Measurements from ENCODE around the gene APOC3. TPM values are rescaled to one million over a fixed set of nuclear protein-coding genes. Genes with fewer than 3 reads are reported as not detected.

The APOC3 gene
- total RNA-seq, 1 experiment from 2014 or later = not detected

DNA sequence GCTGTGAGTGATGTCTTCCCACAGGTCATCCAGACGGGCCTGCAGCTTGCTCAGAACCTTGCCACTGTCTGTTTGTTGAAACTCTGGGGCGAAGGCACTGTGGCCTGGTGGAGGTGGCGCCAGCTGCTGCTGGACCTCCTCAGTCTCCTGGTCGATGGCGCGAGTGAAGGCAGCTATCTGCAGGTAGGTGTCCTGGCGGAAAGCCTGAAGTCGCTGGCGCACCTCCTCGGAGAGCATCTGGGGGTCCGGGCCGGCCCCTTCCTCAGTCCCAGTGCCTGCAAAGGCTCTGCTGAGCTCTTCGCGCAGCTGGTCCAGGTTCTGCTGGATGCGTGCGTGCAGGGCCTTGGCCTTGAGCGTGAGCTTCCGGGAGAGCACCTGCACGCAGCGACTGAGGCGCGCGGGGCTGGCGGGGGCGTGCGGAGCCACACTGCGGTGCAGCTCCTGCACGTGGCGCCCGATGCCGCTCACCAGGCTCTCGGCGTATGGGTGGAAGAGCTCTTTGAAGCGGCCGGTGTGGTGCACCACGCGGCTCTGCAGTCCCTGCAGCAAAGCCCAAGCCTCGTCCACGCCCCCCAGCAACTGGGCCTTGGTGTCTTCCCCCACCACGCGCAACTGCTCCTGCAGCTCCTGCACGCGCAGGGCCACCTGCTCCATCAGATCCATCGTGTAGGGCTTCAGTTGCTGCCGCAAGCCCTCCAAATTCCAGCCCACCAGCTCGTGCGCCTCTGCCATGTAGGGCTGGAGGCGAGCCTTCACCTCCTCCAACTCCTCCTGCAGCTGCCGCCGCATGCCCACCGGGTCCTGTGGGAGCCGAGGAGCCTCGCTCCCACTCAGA lies 39.3 kb upstream of the APOC3 start:
- no peaks in the 10 kb centered on the region for H3K9me3 Mint-ChIP-seq
- H3K4ac ChIP-seq (ENCODE audit: low read depth, low read length) = no peak overlapping the region
- no peak overlapping the region for H2BK20ac ChIP-seq (ENCODE audit: low read depth, low read length, poor library complexity, severe bottlenecking)
- peaks cover 21 to 32% of the 10 kb centered on the region in 2 experiments for H3K4me1 Mint-ChIP-seq
- no peak overlapping the region; a peak in 1 of 5 replicates for H3K4me3 Mint-ChIP-seq
- no peak overlapping the region for H3T11ph ChIP-seq (ENCODE audit: low read length)
- no peak overlapping the region for H3K4me2 ChIP-seq (ENCODE audit: insufficient read depth, insufficient read length, low read length)
- H4K91ac ChIP-seq (ENCODE audit: insufficient read length, low read depth, low read length) = no peak overlapping the region
- no peak overlapping the region for H4K8ac ChIP-seq (replicated peaks; ENCODE audit: insufficient read length, low read depth, low read length)
- peaks cover 13% of the 10 kb centered on the region for H3K23me2 ChIP-seq (ENCODE audit: insufficient read length, low read depth, low read length, poor library complexity, severe bottlenecking)
- H2AFZ ChIP-seq (ENCODE audit: low read length) = no peak overlapping the region
- DNase-seq = no peak
- no peak for TF ChIP-seq CTCF (conservative IDR thresholded peaks at IDR 0.05)
- H3K18ac ChIP-seq (ENCODE audit: insufficient read length, low read depth, low read length) = no peak overlapping the region
- H3K9me3 ChIP-seq (ENCODE audit: control insufficient read depth, low read depth, low read length) = no peaks in the 10 kb centered on the region
- H2BK12ac ChIP-seq (ENCODE audit: insufficient read length, low read depth, low read length) = no peak overlapping the region
- no peak overlapping the region for H3K56ac ChIP-seq (ENCODE audit: insufficient read length, low read depth, low read length)
- H2BK120ac ChIP-seq (ENCODE audit: low read depth, low read length, poor library complexity, severe bottlenecking) = no peak overlapping the region
- no peak overlapping the region for H2BK15ac ChIP-seq (ENCODE audit: low read depth, low read length)
- H2BK5ac ChIP-seq (ENCODE audit: insufficient read length, low read length) = no peak overlapping the region
- H3K79me1 ChIP-seq (ENCODE audit: insufficient read depth, low read depth, low read length, poor library complexity, severe bottlenecking) = peaks cover 5% of the 10 kb centered on the region
- no CpG with 5 or more reads among the region's 53 CpGs for WGBS (ENCODE audit: extremely low coverage, insufficient read length, low lambda C conversion rate)
- no peaks in the 10 kb centered on the region for H4K20me1 ChIP-seq (ENCODE audit: control insufficient read depth, insufficient read depth, insufficient read length)
- no peak overlapping the region for H3K27ac Mint-ChIP-seq
- H3K27me3 ChIP-seq (ENCODE audit: insufficient read depth, low read length) = no peaks in the 10 kb centered on the region; the same call in 1 of the 2 replicates
- no peak overlapping the region for H2AK5ac ChIP-seq (ENCODE audit: insufficient read length, low read length)
- H4K5ac ChIP-seq (ENCODE audit: insufficient read length, low read depth, low read length) = no peak overlapping the region
- H3K36me3 Mint-ChIP-seq (ENCODE audit: insufficient read depth in 1 of 3, low read depth in 3 of 3) = peaks cover 7 to 20% (median 19%) of the 10 kb centered on the region in 3 experiments
- H3K79me2 ChIP-seq (ENCODE audit: insufficient read depth, low read length) = peaks cover 2% of the 10 kb centered on the region; the same call in 1 of the 2 replicates
- H3K14ac ChIP-seq (ENCODE audit: insufficient read depth, low read length) = no peak overlapping the region
- no peak overlapping the region for H3K9ac ChIP-seq (ENCODE audit: extremely low read depth, insufficient read length, low read length)
- H3K27me3 Mint-ChIP-seq (ENCODE audit: low read depth) = peaks cover 22% of the 10 kb centered on the region
- no peaks in the 10 kb centered on the region; the same call in 1 of the 2 replicates for H3K4me1 ChIP-seq (ENCODE audit: insufficient read depth, low read length)
- H3K23ac ChIP-seq (ENCODE audit: insufficient read length, low read depth, low read length) = no peak overlapping the region
- no peak overlapping the region for H3K27ac ChIP-seq (ENCODE audit: insufficient read length, low read depth, low read length)
